HG03439 (cell line): ENCODE results near the gene ABCG1.
"Not testable (repeated sequence)": the region's sequence is repeated elsewhere in the genome, so short reads cannot be mapped to it uniquely, and the experiment has no call there.

Experiments
- ATAC-seq: cut with Tn5 transposase; IDR thresholded peaks from one replicate; pipeline ENCODE4 v1.9.1; 2021; ENCODE audit warnings: mild to moderate bottlenecking, moderate library complexity; ENCODE audit not compliant: unreplicated experiment

Gene ABCG1

GRCh38 chr21:42287193-42288083 lies 68.5 kb downstream of the ABCG1 start:
- ATAC-seq: no peak

- no peak for ATAC-seq
Observed at GRCh38 chr21:42288962-42289361, 70.0 kb downstream of the ABCG1 start.

- ATAC-seq: no peak
Observed at GRCh38 chr21:42289926-42290325, 71.0 kb downstream of the ABCG1 start.

GRCh38 chr21:42290505-42290904 lies 71.6 kb downstream of the ABCG1 start:
- no peak for ATAC-seq

- no peak for ATAC-seq
Observed at GRCh38 chr21:42291003-42291750, 72.2 kb downstream of the ABCG1 start.

- no peak for ATAC-seq
Observed at GRCh38 chr21:42291751-42292562, 73.0 kb downstream of the ABCG1 start.

- ATAC-seq: not testable (repeated sequence)
Observed at GRCh38 chr21:42292563-42293142, 73.7 kb downstream of the ABCG1 start.

- no peak for ATAC-seq
Observed at GRCh38 chr21:42293649-42294272, 74.8 kb downstream of the ABCG1 start.

- no peak for ATAC-seq
Observed at GRCh38 chr21:42294273-42294880, 75.4 kb downstream of the ABCG1 start.

GRCh38 chr21:42295845-42296244 lies 76.9 kb downstream of the ABCG1 start:
- ATAC-seq: no peak

GRCh38 chr21:42296501-42296900 lies 77.6 kb downstream of the ABCG1 start:
- ATAC-seq: no peak

- ATAC-seq: no peak
Observed at GRCh38 chr21:42297377-42297776, 78.4 kb downstream of the ABCG1 start.

GRCh38 chr21:42298237-42298636 lies 79.3 kb downstream of the ABCG1 start:
- ATAC-seq: no peak

GRCh38 chr21:42298657-42299056 lies 79.7 kb downstream of the ABCG1 start:
- ATAC-seq: no peak

- ATAC-seq: no peak
Observed at GRCh38 chr21:42299324-42300044, 80.5 kb downstream of the ABCG1 start.

GRCh38 chr21:42300045-42300583 lies 81.2 kb downstream of the ABCG1 start:
- no peak for ATAC-seq

GRCh38 chr21:42300956-42301355 lies 82.0 kb downstream of the ABCG1 start:
- ATAC-seq: no peak

- no peak for ATAC-seq
Observed at GRCh38 chr21:42301371-42302075, 82.6 kb downstream of the ABCG1 start.
